ENCODE measurements around the gene FMNL2. TPM values are rescaled to one million over a fixed set of nuclear protein-coding genes. Genes with fewer than 3 reads are reported as not detected.
A peak's percentile ranks its signal among the peaks of the same experiment; 100 is the strongest.

The FMNL2 gene
- total RNA-seq, 4 donors from 2014 or later, result 37.7 to 60.9 (median 52.1) TPM

- Histone ChIP-seq H3K9me3 (no peaks in the 10 kb centered on the region), H3K27ac (peak overlapping the region; percentile 28 to 83 (median 64)), H3K4me3 (replicated peaks in 1 of 3) (no peak overlapping the region), H3K36me3 (no peaks in the 10 kb centered on the region), H3K4me1 (peaks cover 23 to 50% of the 10 kb centered on the region in 2 donors), H3K27me3 (no peaks in the 10 kb centered on the region)
- WGBS, 2 donors, result 95 to 96% methylated on average over 5 of the region's 5 CpGs
- DNase-seq, result no peak
- intact Hi-C loops (cut with DNase I), result no loop called here
- TF ChIP-seq CTCF (IDR thresholded peaks at IDR 0.05) (no peak), POLR2A (IDR thresholded peaks at IDR 0.05) (no peak)
Observed at GRCh38 chr2:152369176-152369860, 34.3 kb downstream of the FMNL2 start.

GRCh38 chr2:152370783-152371182, 35.8 kb downstream of the FMNL2 start:
- no peak for TF ChIP-seq CTCF (IDR thresholded peaks at IDR 0.05)
- TF ChIP-seq POLR2A (IDR thresholded peaks at IDR 0.05), result no peak
- DNase-seq, result no peak

GRCh38 chr2:152372438-152372984, 37.5 kb downstream of the FMNL2 start:
- Histone ChIP-seq H3K9me3 (no peaks in the 10 kb centered on the region), H3K27me3 (no peaks in the 10 kb centered on the region), H3K4me1 (peaks cover 22 to 44% of the 10 kb centered on the region in 2 donors), H3K27ac (no peak overlapping the region), H3K4me3 (replicated peaks in 1 of 3) (no peak overlapping the region), H3K36me3 (no peaks in the 10 kb centered on the region)
- 67 to 72% methylated on average over 3 of the region's 3 CpGs for WGBS, 2 donors
- no peak for DNase-seq
- no peak for TF ChIP-seq CTCF (IDR thresholded peaks at IDR 0.05)
- no peak for TF ChIP-seq POLR2A (IDR thresholded peaks at IDR 0.05)
- intact Hi-C loops (cut with DNase I), result no loop called here

More at GRCh38 chr2:152370783-152371182, 35.8 kb downstream of the FMNL2 start:
- no peaks in the 10 kb centered on the region for H3K36me3 ChIP-seq
- peaks cover 23 to 41% of the 10 kb centered on the region in 2 donors for H3K4me1 ChIP-seq
- H3K4me3 ChIP-seq (replicated peaks in 1 of 3), result no peak overlapping the region
- intact Hi-C loops (cut with DNase I), result no loop called here
- H3K27ac ChIP-seq, result no peak overlapping the region
- WGBS, 2 donors, result 98 to 99% methylated on average over 5 of the region's 5 CpGs
- no peaks in the 10 kb centered on the region for H3K9me3 ChIP-seq
- H3K27me3 ChIP-seq, result no peaks in the 10 kb centered on the region

GRCh38 chr2:152375174-152375573, 40.2 kb downstream of the FMNL2 start:
- no peaks in the 10 kb centered on the region for H3K27me3 ChIP-seq
- WGBS, 2 donors, result 95% methylated on average over 1 of the region's 1 CpG
- no peak overlapping the region for H3K27ac ChIP-seq
- no peak for DNase-seq
- no peaks in the 10 kb centered on the region for H3K9me3 ChIP-seq
- no peak overlapping the region for H3K4me3 ChIP-seq (replicated peaks in 1 of 3)
- peaks cover 5 to 29% of the 10 kb centered on the region in 2 donors for H3K4me1 ChIP-seq
- no peaks in the 10 kb centered on the region for H3K36me3 ChIP-seq
- TF ChIP-seq CTCF (IDR thresholded peaks at IDR 0.05) (no peak), POLR2A (IDR thresholded peaks at IDR 0.05) (no peak)
- intact Hi-C loops (cut with DNase I), result no loop called here

- H3K36me3 ChIP-seq, result no peaks in the 10 kb centered on the region
- intact Hi-C loops (cut with DNase I), result no loop called here
- peaks cover 5 to 20% of the 10 kb centered on the region in 2 donors for H3K4me1 ChIP-seq
- no peak overlapping the region for H3K4me3 ChIP-seq (replicated peaks in 1 of 3)
- no peak for TF ChIP-seq POLR2A (IDR thresholded peaks at IDR 0.05)
- TF ChIP-seq CTCF (IDR thresholded peaks at IDR 0.05), result no peak
- H3K27ac ChIP-seq, result no peak overlapping the region
- no peaks in the 10 kb centered on the region for H3K9me3 ChIP-seq
- peak; percentile 48 to 57 for DNase-seq
- H3K27me3 ChIP-seq, result no peaks in the 10 kb centered on the region
- WGBS, 2 donors, result 79 to 85% methylated on average over 2 of the region's 2 CpGs
Observed at GRCh38 chr2:152376385-152376784, 41.4 kb downstream of the FMNL2 start.

Data from thyroid gland (tissue), 4 donors.